Adrenal gland (tissue), 12 donors: ENCODE data around the gene EPC2. TPM values are rescaled to one million over a fixed set of nuclear protein-coding genes. Genes with fewer than 3 reads are reported as not detected.

Experiments
- DNase-seq, 7 donors: peaks; one replicate each; pipeline ENCODE4 v3.0.0-alpha.2; 2019 to 2020
- H3K27ac ChIP-seq, 5 donors: fragments of 200-600 bp; sonication (generic) in 4 of 5; 1 replicate in 3 of 5; 2 replicates in 2 of 5; pipeline versions ENCODE4 v1.5.1 to v1.8.0; 2016 to 2020; ENCODE audit warnings: mild to moderate bottlenecking in 1 of 5
- H3K27me3 ChIP-seq: fragments of 200-600 bp; 2 replicates; pipeline ENCODE4 v1.8.0; 2021
- H3K36me3 ChIP-seq, 2 donors: fragments of 200-600 bp; replicated peaks in 1 of 2; 1 replicate in 1 of 2; 2 replicates in 1 of 2; pipeline versions ENCODE4 v1.5.1 to v1.8.0; 2018 to 2022
- H3K4me1 ChIP-seq, 2 donors: fragments of 200-600 bp; replicated peaks in 1 of 2; 1 replicate in 1 of 2; 2 replicates in 1 of 2; pipeline versions ENCODE4 v1.5.1 to v1.8.0; 2018 to 2021
- H3K4me3 ChIP-seq, 4 donors: fragments of 200-600 bp; sonication (generic) in 3 of 4; one replicate each; pipeline ENCODE4 v1.5.1; 2016 to 2018
- H3K9me3 ChIP-seq, 3 donors: fragments of 200-600 bp; sonication (generic) in 1 of 3; replicated peaks in 1 of 3; 1 replicate in 2 of 3; 2 replicates in 1 of 3; pipeline versions ENCODE4 v1.5.1 to v1.8.0; 2016 to 2021
- POLR2A ChIP-seq, 2 donors: fragments of 450-650 bp; IDR thresholded peaks; one replicate each; pipeline ENCODE4 v1.6.1; 2017; ENCODE audit warnings: antibody characterized with exemption in 2 of 2, mild to moderate bottlenecking in 2 of 2, moderate library complexity in 1 of 2
- WGBS, 4 donors: extraction: QIAGEN DNeasy Blood & Tissue Kit in 2 of 4; methylation state at CpG; one replicate each; pipeline versions ENCODE4 v1.1.5 to v1.1.7; 2013 to 2017; 5-methylcytosine and 5-hydroxymethylcytosine counted together
- intact Hi-C, 2 donors: fragments of 100-400 bp; cut with DNase I; formaldehyde crosslinking; loops; one replicate each; pipeline versions ENCODE4 v1.14.1 to v1.15.0; 2022 to 2023
- polyA plus RNA-seq, 3 donors: library from polyadenylated mRNA; stranded (reverse); fragments of 200-250 nt in 2 of 3; fragments of 350-450 nt in 1 of 3; fragmentation: Illumina TruSeq in 1 of 3; extraction: RNeasy Lipid Tissue Mini Kit (QIAGEN cat#74804) in 1 of 3; gene quantifications; one replicate each; pipeline ENCODE4 v1.2.3, GENCODE V29; 2013 to 2014
- total RNA-seq, 9 donors: library from RNA; depleted of rRNA in 4 of 9; stranded (reverse); fragments of >200 nt in 4 of 9; fragments of 120-200 nt in 1 of 9; fragmentation: NEBNext Ultra II Directional in 1 of 9; extraction: Animal tissue kit (Norgen Biotek cat#: 25700) in 1 of 9; gene quantifications; one replicate each; pipeline versions ENCODE4 v1.1.0 to v1.2.4, GENCODE V29; 2013 to 2023
- TF ChIP-seq, protein P1 (sequence below), 6 experiments: fragments of 450-650 bp in 4 of 6; fragments of 200-600 bp in 2 of 6; sonication (generic) in 1 of 6; IDR thresholded peaks; 1 replicate in 5 of 6; 2 replicates in 1 of 6; pipeline versions ENCODE4 v1.5.1 to v1.8.0; 2016 to 2021; ENCODE audit warnings: antibody characterized with exemption in 6 of 6, mild to moderate bottlenecking in 2 of 6, moderate library complexity in 1 of 6
- donor health status: healthy with polysubstance abuse.
- donor health status: Bipolar disorder and iron deficiency.
- donor health status: DM: yes; HTN: yes; CAD: no.
- donor health status: DM: no; HTN: no; CAD: no.
- donor health status: DM: no; HTN: no; CAD: no.
- donor health status: DM: yes; HTN: yes; CAD: no.

EPC2 gene
- total and polyA plus RNA-seq, 12 donors: 8.0 to 57.4 (median 27.8) TPM

DNA sequence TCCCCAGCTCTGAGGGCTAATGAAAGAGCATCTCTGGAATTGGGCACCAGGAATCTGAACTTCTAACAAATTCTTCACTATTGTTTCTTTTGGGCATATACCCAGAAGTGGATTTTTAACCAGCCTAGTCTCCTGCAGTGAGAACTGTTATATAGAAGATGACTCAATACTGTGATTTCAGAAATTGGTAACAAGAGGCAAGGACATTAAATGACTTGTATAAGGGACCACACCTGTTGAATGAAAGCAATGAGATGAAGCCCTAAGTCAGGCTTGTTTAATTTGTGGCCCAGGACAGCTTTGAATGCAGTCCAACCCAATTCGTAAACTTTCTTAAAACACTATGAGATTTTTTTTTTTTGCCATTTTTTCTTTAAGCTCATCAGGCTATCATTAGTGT, 57.9 kb downstream of the EPC2 start:
- Histone ChIP-seq H3K4me3 (no peak overlapping the region), H3K27ac (no peak overlapping the region), H3K9me3 (peaks cover 0 to 12% (median 0%) of the 10 kb centered on the region in 3 donors), H3K36me3 (no peaks in the 10 kb centered on the region), H3K27me3 (no peaks in the 10 kb centered on the region), H3K4me1 (peaks cover 0 to 8% of the 10 kb centered on the region in 2 donors)
- 88 to 100% (median 97%) methylated on average over 1 of the region's 1 CpG for WGBS, 4 donors
- DNase-seq: no peak
- intact Hi-C loops: no loop called here
- no peak for TF ChIP-seq POLR2A (IDR thresholded peaks at IDR 0.05)
- TF ChIP-seq, protein P1, sequence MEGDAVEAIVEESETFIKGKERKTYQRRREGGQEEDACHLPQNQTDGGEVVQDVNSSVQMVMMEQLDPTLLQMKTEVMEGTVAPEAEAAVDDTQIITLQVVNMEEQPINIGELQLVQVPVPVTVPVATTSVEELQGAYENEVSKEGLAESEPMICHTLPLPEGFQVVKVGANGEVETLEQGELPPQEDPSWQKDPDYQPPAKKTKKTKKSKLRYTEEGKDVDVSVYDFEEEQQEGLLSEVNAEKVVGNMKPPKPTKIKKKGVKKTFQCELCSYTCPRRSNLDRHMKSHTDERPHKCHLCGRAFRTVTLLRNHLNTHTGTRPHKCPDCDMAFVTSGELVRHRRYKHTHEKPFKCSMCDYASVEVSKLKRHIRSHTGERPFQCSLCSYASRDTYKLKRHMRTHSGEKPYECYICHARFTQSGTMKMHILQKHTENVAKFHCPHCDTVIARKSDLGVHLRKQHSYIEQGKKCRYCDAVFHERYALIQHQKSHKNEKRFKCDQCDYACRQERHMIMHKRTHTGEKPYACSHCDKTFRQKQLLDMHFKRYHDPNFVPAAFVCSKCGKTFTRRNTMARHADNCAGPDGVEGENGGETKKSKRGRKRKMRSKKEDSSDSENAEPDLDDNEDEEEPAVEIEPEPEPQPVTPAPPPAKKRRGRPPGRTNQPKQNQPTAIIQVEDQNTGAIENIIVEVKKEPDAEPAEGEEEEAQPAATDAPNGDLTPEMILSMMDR (IDR thresholded peaks at IDR 0.05): no peak

DNA sequence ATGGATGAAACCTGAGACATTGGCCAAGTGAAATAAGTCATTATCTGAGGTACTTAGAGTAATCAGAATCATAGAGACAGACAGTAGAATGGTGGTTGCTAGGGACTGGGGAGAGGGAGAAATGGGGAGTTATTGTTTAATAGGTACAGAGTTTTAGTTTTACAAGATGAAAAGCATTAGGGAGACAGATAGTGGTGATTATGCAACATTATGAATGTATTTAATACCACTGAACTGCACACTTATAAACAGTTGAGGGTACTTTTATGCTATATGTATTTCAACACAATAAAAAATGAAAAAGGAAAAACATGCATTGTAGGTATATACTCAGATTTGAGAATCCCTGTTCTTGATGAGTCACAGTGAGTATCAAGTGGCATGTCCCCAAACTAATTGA, 59.7 kb downstream of the EPC2 start:
- Histone ChIP-seq H3K9me3 (peaks cover 0 to 12% (median 0%) of the 10 kb centered on the region in 3 donors), H3K36me3 (no peaks in the 10 kb centered on the region), H3K27ac (no peak overlapping the region), H3K4me3 (no peak overlapping the region), H3K27me3 (no peaks in the 10 kb centered on the region), H3K4me1 (peaks cover 0 to 8% of the 10 kb centered on the region in 2 donors)
- intact Hi-C loops: no loop called here
- DNase-seq: no peak
- TF ChIP-seq, protein P1 (IDR thresholded peaks at IDR 0.05): no peak

DNA sequence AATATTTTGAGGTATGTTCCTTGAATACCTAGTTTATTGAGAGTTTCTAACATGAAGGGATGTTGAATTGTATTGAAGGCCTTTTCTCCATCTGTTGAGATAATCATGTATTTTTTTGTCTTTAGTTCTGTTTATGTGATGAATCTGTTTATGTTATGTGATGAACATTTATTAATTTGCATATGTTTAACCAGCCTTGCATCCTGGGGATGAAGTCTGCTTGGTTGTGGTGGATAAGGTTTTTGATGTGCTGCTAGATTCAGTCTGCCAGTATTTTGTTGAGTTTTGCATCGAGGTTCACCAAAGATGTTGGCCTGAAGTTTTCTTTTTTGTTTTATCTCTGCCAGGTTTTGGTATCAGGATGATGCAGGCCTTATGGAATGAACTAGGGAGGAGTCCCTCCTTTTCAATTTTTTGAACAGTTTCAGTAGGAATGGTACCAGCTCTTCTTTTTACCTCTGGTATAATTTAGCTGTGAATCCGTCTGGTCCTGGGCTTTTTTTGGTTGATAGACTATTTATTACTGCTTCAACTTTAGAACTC, 71.9 kb downstream of the EPC2 start:
- 65 to 89% (median 71%) methylated on average over 2 of the region's 2 CpGs for WGBS, 4 donors
- Histone ChIP-seq H3K27me3 (no peaks in the 10 kb centered on the region), H3K9me3 (peaks cover 0 to 1% (median 0%) of the 10 kb centered on the region in 3 donors), H3K27ac (no peak overlapping the region), H3K4me3 (no peak overlapping the region), H3K36me3 (no peaks in the 10 kb centered on the region), H3K4me1 (peaks cover 4 to 7% of the 10 kb centered on the region in 2 donors)
- TF ChIP-seq POLR2A (IDR thresholded peaks at IDR 0.05): no peak
- TF ChIP-seq, protein P1 (IDR thresholded peaks at IDR 0.05): no peak
- intact Hi-C loops: no loop called here
- no peak for DNase-seq

DNA sequence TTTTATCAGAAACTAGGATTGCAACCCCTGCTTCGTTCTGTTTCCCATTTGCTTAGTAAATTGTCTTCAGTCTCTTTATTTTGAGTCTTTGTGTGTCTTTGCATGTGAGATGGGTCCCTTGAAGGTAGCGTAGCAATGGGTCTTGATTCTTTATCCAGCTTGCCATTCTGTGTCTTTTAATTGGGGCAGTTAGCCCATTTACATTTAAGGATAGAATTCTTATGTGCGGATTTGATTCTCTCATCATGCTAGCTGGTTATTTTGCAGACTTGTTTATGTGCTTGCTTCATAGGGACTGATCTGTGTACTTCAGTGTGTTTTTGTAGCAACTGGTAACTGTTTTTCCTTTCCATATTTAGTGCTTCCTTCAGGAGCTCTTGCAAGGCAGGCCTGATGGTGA, 73.5 kb downstream of the EPC2 start:
- DNase-seq: no peak
- intact Hi-C loops: no loop called here
- no peaks in the 10 kb centered on the region for H3K27me3 ChIP-seq
- H3K9me3 ChIP-seq: no peaks in the 10 kb centered on the region
- no peak overlapping the region for H3K4me3 ChIP-seq
- no peak overlapping the region for H3K27ac ChIP-seq
- H3K4me1 ChIP-seq: peaks cover 4 to 11% of the 10 kb centered on the region in 2 donors
- TF ChIP-seq, protein P1 (IDR thresholded peaks at IDR 0.05): no peak
- no peak for TF ChIP-seq POLR2A (IDR thresholded peaks at IDR 0.05)
- H3K36me3 ChIP-seq: no peaks in the 10 kb centered on the region
- 78 to 98% (median 89%) methylated on average over 3 of the region's 3 CpGs for WGBS, 4 donors
